ENCODE results near the gene ADAMTSL2.

The ADAMTSL2 gene

GRCh38 chr9:133589454-133590227 is 55.1 kb downstream of the ADAMTSL2 start:
- DNase-seq (ENCODE audit: low spot score) = no peak

GRCh38 chr9:133590231-133590855 is 55.8 kb downstream of the ADAMTSL2 start:
- DNase-seq (ENCODE audit: low spot score) = no peak

GRCh38 chr9:133591116-133591910 is 56.8 kb downstream of the ADAMTSL2 start:
- no peak for DNase-seq (ENCODE audit: low spot score)

GRCh38 chr9:133591985-133592384 is 57.5 kb downstream of the ADAMTSL2 start:
- no peak for DNase-seq (ENCODE audit: low spot score)

- no peak for DNase-seq (ENCODE audit: low spot score)
Measured at GRCh38 chr9:133592731-133593409, 58.4 kb downstream of the ADAMTSL2 start.

- DNase-seq (ENCODE audit: low spot score) = no peak
Measured at GRCh38 chr9:133593587-133594253, 59.2 kb downstream of the ADAMTSL2 start.

- no peak for DNase-seq (ENCODE audit: low spot score)
Measured at GRCh38 chr9:133594310-133594709, 59.8 kb downstream of the ADAMTSL2 start.

GRCh38 chr9:133595910-133596309 is 61.4 kb downstream of the ADAMTSL2 start:
- DNase-seq (ENCODE audit: low spot score) = no peak

GRCh38 chr9:133597316-133597957 is 62.9 kb downstream of the ADAMTSL2 start:
- DNase-seq (ENCODE audit: low spot score) = no peak

- DNase-seq (ENCODE audit: low spot score) = no peak
Measured at GRCh38 chr9:133598978-133599377, 64.5 kb downstream of the ADAMTSL2 start.

GRCh38 chr9:133599470-133600173 is 65.1 kb downstream of the ADAMTSL2 start:
- DNase-seq (ENCODE audit: low spot score) = no peak

GRCh38 chr9:133600739-133601138 is 66.2 kb downstream of the ADAMTSL2 start:
- DNase-seq (ENCODE audit: low spot score) = no peak

GRCh38 chr9:133601746-133602145 is 67.2 kb downstream of the ADAMTSL2 start:
- no peak for DNase-seq (ENCODE audit: low spot score)

GRCh38 chr9:133602277-133602676 is 67.8 kb downstream of the ADAMTSL2 start:
- no peak for DNase-seq (ENCODE audit: low spot score)

GRCh38 chr9:133603135-133603927 is 68.8 kb downstream of the ADAMTSL2 start:
- DNase-seq (ENCODE audit: low spot score) = no peak

GRCh38 chr9:133604214-133604613 is 69.7 kb downstream of the ADAMTSL2 start:
- DNase-seq (ENCODE audit: low spot score) = no peak

GRCh38 chr9:133604856-133605255 is 70.4 kb downstream of the ADAMTSL2 start:
- DNase-seq (ENCODE audit: low spot score) = no peak

GRCh38 chr9:133605446-133605845 is 70.9 kb downstream of the ADAMTSL2 start:
- no peak for DNase-seq (ENCODE audit: low spot score)

- no peak for DNase-seq (ENCODE audit: low spot score)
Measured at GRCh38 chr9:133605856-133606707, 71.6 kb downstream of the ADAMTSL2 start.

Data from globus pallidus (tissue), 1 donor.